Colonic mucosa (tissue), 4 donors: Measurements from ENCODE around the gene CACHD1. TPM values are rescaled to one million over a fixed set of nuclear protein-coding genes. Genes with fewer than 3 reads are reported as not detected.
A peak's percentile ranks its signal among the peaks of the same experiment; 100 is the strongest.

ENCODE experiments used
- DNase-seq: peaks from one replicate; pipeline ENCODE4 v3.0.0-alpha.2; 2020
- H3K27ac ChIP-seq: fragments of 200-600 bp; one replicate; pipeline ENCODE4 v1.8.0; 2021
- H3K27me3 ChIP-seq: fragments of 200-600 bp; one replicate; pipeline ENCODE4 v1.8.0; 2021
- H3K36me3 ChIP-seq: fragments of 200-600 bp; one replicate; pipeline ENCODE4 v1.8.0; 2021
- H3K4me1 ChIP-seq: fragments of 200-600 bp; one replicate; pipeline ENCODE4 v1.8.0; 2021; ENCODE audit warnings: mild to moderate bottlenecking
- H3K4me3 ChIP-seq: fragments of 200-600 bp; one replicate; pipeline ENCODE4 v1.8.0; 2021
- H3K9ac ChIP-seq, 2 donors: one replicate each; pipeline ENCODE4 v1.7.0; 2013; ENCODE audit warnings: control low read depth in 2 of 2, low read depth in 2 of 2, low read length in 2 of 2
- H3K9me3 ChIP-seq: fragments of 200-600 bp; one replicate; pipeline ENCODE4 v1.8.0; 2021
- intact Hi-C: fragments of 100-400 bp; cut with DNase I; formaldehyde crosslinking; loops from one replicate; pipeline ENCODE4 v1.14.1; 2022
- total RNA-seq, 2 donors: library from RNA; stranded (reverse); fragmentation: NEBNext Ultra II Directional in 1 of 2; extraction: Animal tissue kit (Norgen Biotek cat#: 25700) in 1 of 2; gene quantifications; one replicate each; pipeline ENCODE4 v1.2.1, GENCODE V29; 2021
- TF ChIP-seq, protein P1 (sequence below): fragments of 200-600 bp; IDR thresholded peaks from one replicate; pipeline ENCODE4 v1.8.0; 2022; ENCODE audit warnings: antibody characterized with exemption, mild to moderate bottlenecking
- donor health status: healthy.
- donor health status: DM: no; HTN: no; CAD: no.
- donor health status: DM: no; HTN: no; CAD: no.

Gene CACHD1
- total RNA-seq, 2 donors from 2014 or later: 1.5 to 2.0 TPM

DNA sequence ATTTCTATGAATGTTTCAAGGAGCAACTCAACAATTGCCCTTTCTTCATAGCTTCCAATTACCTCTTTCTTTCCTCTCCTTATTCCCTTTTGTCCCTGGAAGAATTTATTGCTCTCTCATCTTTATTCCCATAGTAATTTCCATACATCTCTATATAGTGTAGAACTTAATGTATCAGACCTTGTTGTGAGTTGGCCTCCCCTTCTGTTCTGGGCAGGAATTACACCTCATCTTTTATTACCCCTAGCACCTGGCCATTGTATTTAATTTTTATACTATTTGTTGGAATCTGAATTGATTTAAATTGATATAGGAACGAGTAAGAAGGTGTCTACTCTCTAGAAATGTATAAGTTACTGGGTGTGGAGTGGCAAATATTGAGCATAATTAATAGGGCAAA lies 114.5 kb downstream of the CACHD1 start:
- Histone ChIP-seq H3K36me3 (no peaks in the 10 kb centered on the region), H3K27me3 (no peaks in the 10 kb centered on the region), H3K9ac (no peak overlapping the region), H3K4me3 (no peak overlapping the region), H3K9me3 (no peaks in the 10 kb centered on the region), H3K27ac (no peak overlapping the region), H3K4me1 (no peaks in the 10 kb centered on the region)
- TF ChIP-seq, protein P1, sequence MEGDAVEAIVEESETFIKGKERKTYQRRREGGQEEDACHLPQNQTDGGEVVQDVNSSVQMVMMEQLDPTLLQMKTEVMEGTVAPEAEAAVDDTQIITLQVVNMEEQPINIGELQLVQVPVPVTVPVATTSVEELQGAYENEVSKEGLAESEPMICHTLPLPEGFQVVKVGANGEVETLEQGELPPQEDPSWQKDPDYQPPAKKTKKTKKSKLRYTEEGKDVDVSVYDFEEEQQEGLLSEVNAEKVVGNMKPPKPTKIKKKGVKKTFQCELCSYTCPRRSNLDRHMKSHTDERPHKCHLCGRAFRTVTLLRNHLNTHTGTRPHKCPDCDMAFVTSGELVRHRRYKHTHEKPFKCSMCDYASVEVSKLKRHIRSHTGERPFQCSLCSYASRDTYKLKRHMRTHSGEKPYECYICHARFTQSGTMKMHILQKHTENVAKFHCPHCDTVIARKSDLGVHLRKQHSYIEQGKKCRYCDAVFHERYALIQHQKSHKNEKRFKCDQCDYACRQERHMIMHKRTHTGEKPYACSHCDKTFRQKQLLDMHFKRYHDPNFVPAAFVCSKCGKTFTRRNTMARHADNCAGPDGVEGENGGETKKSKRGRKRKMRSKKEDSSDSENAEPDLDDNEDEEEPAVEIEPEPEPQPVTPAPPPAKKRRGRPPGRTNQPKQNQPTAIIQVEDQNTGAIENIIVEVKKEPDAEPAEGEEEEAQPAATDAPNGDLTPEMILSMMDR: peak; percentile 18
- DNase-seq: no peak
- intact Hi-C loops: loop anchor here (5.0 kb wide), 1 partner anchor 317 kb away; no protein-coding TSS in a partner anchor

- no peaks in the 10 kb centered on the region for H3K9me3 ChIP-seq
- TF ChIP-seq, protein P1: no peak
- H3K4me1 ChIP-seq: no peaks in the 10 kb centered on the region
- no peak overlapping the region for H3K27ac ChIP-seq
- no peaks in the 10 kb centered on the region for H3K36me3 ChIP-seq
- no peaks in the 10 kb centered on the region for H3K27me3 ChIP-seq
- no peak overlapping the region for H3K9ac ChIP-seq
- no peak overlapping the region for H3K4me3 ChIP-seq
- DNase-seq: no peak
- intact Hi-C loops: no loop called here
These were observed 118.9 kb downstream of the CACHD1 start for GRCh38 chr1:64588876-64589275.

GRCh38 chr1:64590316-64590715 lies 120.4 kb downstream of the CACHD1 start:
- Histone ChIP-seq H3K4me3 (no peak overlapping the region), H3K36me3 (no peaks in the 10 kb centered on the region), H3K9me3 (no peaks in the 10 kb centered on the region), H3K9ac (no peak overlapping the region), H3K27ac (no peak overlapping the region), H3K27me3 (no peaks in the 10 kb centered on the region), H3K4me1 (no peaks in the 10 kb centered on the region)
- DNase-seq: no peak
- TF ChIP-seq, protein P1: no peak
- intact Hi-C loops: no loop called here

- Histone ChIP-seq H3K9me3 (no peaks in the 10 kb centered on the region), H3K9ac (no peak overlapping the region), H3K27me3 (no peaks in the 10 kb centered on the region), H3K36me3 (no peaks in the 10 kb centered on the region), H3K4me3 (no peak overlapping the region), H3K4me1 (no peaks in the 10 kb centered on the region), H3K27ac (no peak overlapping the region)
- intact Hi-C loops: no loop called here
- no peak for DNase-seq
- TF ChIP-seq, protein P1: no peak
These were observed 124.5 kb downstream of the CACHD1 start for GRCh38 chr1:64594446-64594845.

- no peak for DNase-seq
- Histone ChIP-seq H3K9me3 (no peaks in the 10 kb centered on the region), H3K4me1 (no peaks in the 10 kb centered on the region), H3K36me3 (no peaks in the 10 kb centered on the region), H3K9ac (no peak overlapping the region), H3K27me3 (no peaks in the 10 kb centered on the region), H3K4me3 (no peak overlapping the region), H3K27ac (no peak overlapping the region)
- intact Hi-C loops: no loop called here
- TF ChIP-seq, protein P1: no peak
These were observed 126.1 kb downstream of the CACHD1 start for GRCh38 chr1:64595871-64596515.
